ENCODE data around the gene TPR.

TPR gene

DNA sequence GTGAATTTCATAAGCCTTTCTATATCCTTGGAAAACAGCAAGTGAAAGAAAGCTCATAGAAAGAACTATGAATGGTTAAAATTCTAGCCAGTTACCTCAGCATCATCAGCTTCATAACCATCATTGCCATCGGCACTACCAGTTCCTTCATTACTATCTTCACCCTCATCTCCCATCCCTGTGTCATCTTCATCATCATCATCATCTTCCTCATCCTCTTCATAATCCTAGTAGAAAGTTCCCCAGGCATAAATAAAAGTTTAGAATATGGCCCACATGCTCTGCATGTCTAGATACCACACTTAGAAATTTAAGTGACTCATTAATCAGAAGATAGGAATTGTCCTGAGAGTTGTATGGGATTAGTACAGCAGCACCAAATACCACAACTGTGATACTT, 49.0 kb downstream of the TPR start:
- DNase-seq = no peak

DNA sequence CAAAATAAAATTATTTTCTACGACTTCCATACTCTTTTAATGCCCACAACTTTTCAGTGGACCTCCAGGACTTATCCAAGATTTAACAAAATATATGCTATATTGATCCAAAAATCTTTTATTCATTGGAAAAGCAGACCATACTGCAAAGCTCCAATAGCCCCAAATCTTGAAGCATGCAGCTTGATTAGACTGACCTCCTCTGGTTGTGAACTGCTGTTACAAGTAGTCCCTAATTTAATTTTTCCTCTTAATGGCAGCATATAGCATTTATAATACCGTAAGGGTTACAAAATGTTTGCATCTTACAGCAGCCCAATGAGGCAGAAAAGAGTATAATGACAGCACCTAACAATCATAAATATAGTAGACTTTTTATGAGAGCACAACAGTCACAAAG, 49.8 kb downstream of the TPR start:
- peak; percentile 5 for DNase-seq

DNA sequence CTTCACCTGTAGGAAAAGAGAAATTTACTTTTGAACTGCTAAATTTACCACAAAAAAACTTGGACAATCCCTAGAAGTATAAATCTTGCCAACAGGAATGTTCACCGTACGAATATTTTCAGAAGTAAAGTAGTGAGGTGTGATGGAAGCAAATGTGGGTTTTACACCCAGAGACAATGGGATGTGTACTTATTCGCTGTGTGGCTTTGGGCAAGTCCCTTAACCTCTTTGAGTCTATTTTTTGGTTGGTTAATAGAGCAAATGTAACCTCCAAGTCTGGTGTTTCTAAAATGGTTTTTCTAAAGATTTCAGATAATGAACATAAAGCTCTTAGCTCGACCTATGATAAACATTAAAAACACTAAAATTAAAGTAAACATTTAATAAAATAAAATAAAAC, 51.2 kb downstream of the TPR start:
- DNase-seq = no peak

DNA sequence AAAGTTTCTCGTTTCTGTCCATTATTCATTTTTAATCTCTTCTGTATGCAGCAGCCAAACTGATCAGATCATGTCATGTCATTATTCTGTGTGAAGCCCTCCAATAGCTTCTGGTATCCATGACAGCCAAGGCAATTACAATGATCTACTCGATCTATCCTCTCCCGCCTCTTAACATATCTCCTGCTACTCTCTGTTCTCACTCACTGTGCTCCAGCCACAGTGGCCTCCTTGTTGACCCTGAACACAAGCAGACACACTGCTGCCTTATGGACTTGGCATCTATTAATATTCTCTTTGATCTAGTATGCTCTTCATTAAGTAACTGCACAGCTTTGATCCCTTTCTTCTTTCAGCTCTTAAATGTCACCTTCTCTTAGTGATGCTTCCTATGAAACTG, 59.5 kb downstream of the TPR start:
- DNase-seq = no peak

DNA sequence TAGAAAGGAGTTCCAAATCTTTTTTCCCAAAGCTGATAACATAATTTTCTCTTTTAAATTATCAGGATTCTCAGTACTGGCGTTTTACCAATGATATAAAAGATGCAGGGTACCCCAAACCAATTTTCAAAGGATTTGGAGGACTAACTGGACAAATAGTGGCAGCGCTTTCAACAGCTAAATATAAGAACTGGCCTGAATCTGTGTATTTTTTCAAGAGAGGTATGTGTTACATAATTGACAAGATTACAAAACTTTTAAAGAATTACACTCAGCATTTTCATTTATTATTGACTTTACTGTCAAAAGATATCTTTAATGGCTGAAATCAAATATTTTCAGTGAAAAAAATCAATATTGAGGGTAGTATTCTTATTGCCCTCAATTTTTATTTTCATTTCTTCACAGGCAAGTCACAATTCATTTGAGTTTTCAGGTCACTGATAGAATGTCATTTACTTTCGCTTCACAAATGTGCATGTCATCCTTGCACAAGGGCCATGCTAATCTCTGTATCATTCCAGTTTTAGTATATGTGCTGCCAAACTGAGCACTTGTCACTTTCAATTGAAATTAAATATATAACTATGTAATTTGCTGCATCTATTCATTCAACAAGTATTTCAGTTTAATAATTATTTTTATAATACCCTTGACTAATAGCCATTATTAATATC, 63.5 kb downstream of the TPR start:
- no peak for DNase-seq

DNA sequence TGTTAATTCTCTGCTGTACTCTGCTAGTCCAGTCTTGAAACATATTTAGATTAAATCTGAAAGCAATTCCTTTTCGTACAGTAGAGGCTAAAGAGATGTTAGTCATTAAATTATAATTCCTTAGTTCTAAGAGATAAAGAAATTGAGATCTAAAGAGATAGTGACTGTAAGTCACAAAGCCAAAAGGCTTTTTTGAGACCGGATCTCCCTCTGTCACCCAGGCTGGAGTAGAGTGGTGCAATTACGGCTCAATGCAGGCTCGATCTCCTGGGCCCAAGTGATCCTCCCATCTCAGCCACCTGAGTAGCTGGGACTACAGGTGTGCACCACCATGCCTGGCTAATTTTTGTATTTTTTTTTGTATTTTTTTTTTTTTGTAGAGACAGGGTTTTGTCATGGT, 64.7 kb downstream of the TPR start:
- no peak for DNase-seq

DNA sequence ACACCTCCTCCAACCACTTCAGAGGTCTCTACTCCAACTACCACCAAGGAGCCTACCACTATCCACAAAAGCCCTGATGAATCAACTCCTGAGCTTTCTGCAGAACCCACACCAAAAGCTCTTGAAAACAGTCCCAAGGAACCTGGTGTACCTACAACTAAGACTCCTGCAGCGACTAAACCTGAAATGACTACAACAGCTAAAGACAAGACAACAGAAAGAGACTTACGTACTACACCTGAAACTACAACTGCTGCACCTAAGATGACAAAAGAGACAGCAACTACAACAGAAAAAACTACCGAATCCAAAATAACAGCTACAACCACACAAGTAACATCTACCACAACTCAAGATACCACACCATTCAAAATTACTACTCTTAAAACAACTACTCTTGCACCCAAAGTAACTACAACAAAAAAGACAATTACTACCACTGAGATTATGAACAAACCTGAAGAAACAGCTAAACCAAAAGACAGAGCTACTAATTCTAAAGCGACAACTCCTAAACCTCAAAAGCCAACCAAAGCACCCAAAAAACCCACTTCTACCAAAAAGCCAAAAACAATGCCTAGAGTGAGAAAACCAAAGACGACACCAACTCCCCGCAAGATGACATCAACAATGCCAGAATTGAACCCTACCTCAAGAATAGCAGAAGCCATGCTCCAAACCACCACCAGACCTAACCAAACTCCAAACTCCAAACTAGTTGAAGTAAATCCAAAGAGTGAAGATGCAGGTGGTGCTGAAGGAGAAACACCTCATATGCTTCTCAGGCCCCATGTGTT, 66.6 kb downstream of the TPR start:
- no peak for DNase-seq

DNA sequence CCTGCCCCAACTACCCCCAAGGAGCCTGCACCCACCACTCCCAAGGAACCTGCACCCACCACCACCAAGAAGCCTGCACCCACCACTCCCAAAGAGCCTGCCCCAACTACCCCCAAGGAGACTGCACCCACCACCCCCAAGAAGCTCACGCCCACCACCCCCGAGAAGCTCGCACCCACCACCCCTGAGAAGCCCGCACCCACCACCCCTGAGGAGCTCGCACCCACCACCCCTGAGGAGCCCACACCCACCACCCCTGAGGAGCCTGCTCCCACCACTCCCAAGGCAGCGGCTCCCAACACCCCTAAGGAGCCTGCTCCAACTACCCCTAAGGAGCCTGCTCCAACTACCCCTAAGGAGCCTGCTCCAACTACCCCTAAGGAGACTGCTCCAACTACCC, 67.6 kb downstream of the TPR start:
- DNase-seq = no peak

DNA sequence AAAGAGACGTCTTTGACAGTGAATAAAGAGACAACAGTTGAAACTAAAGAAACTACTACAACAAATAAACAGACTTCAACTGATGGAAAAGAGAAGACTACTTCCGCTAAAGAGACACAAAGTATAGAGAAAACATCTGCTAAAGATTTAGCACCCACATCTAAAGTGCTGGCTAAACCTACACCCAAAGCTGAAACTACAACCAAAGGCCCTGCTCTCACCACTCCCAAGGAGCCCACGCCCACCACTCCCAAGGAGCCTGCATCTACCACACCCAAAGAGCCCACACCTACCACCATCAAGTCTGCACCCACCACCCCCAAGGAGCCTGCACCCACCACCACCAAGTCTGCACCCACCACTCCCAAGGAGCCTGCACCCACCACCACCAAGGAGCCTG, 68.5 kb downstream of the TPR start:
- no peak for DNase-seq

DNA sequence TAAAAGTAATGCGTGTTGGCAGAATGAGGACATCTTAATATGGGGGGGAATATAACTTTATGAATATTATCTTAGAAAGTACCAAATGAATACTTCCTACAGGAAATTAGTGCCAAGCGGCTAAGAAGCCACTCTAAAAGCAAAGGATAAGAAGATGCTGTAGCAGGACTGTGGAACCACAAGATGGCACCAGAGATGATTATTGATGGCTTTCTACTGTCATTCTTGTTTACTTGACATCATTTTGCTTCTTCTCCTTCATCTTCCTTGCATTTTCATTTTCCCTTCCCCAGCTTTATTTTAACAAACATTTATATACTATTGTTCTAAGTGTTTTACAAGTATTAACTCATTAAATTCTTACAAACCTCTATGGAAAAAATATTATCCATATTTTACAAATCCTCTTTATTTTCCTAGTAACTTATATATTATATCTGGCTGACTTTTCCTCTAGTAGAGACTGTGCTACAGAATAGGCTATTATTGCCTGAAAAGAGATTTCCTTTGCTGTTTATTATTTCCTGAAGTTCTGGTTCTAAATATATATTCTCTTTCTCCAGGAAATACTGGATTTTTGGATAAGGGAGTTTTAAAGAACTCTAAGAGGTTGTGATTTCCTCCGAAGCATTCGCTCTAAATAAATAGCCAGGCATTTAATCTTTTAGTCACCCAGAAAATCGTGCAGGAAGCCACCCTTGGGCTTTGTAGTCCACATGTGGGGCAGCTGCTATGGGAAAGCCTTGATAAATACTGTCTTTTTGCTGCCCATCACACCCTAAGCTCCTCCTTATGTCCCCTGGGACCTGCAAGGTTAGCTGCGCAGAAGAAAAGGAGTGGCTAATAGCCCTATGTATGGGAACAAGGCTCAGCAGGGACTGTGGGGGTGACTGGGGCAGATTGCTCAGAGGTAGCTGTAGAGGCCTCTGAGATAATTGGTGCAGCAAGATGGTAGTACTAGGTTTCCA, 69.8 kb downstream of the TPR start:
- DNase-seq = peak; percentile 43

DNA sequence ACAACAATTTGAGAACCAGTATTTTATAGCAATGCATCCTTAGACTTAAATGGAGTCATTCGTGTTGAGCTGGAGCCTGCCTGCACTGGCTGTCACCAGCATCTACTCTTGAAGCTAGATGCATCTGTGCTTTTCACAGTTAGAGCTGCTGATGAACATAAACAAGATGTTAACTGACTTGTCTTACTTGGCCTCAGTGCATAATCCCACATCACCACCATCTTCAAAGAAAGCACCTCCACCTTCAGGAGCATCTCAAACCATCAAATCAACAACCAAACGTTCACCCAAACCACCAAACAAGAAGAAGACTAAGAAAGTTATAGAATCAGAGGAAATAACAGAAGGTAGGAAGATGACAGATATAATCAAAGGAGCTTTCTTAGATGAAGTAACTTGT, 71.1 kb downstream of the TPR start:
- no peak for DNase-seq

DNA sequence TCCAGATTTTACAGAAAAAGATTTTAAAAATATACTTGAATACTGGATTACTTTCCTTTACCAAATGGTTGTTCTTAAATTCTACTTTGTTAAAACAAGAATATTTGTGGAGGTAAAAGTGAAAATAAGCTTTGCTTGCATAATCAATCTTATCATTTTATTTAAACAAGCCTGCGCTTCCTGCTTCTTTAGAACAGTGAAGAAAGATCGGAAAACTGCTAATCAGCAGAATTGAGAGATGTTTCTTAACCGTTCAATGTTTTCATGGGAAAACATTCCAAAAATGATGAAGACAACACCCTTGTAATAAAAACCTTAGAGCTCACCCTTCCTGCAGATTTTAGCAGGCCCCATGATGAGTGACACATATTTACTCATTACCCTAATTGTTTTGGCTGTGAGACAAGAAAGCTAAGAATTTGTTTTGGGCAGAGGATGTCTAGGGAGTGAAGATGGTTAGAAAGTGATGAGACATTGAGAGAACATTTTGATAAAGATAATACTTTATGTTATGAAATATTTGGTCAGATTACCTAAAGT, 72.6 kb downstream of the TPR start:
- DNase-seq = no peak

DNA sequence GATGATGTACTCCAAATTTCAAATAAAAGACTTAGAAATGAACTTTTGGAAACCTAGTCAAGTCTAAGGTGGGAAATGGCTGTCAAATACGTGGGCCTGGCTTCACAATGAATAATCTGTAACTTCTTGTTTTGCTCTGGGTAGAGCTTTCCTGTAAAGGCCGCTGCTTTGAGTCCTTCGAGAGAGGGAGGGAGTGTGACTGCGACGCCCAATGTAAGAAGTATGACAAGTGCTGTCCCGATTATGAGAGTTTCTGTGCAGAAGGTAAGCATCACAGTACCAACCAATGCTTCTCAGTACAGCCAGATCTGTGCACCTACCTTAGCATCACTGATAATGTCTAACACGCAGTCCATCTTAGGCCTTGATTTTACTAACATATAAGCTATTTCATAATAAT, 73.6 kb downstream of the TPR start:
- no peak for DNase-seq

DNA sequence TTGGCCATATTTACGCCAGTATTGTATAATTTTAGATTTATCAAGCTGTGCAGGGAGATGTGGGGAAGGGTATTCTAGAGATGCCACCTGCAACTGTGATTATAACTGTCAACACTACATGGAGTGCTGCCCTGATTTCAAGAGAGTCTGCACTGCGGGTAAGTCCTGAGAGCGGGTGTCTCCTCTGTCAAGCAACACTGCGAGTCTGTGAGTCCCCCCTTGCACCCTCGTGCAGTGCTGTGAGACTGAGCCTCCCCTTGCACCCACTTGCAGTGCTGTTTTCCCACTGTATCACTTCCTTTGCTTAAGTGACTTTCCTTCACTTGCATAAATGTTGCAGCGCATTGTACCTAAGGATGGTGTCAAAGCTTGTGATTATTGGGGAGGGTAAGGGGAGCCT, 75.0 kb downstream of the TPR start:
- no peak for DNase-seq

DNA sequence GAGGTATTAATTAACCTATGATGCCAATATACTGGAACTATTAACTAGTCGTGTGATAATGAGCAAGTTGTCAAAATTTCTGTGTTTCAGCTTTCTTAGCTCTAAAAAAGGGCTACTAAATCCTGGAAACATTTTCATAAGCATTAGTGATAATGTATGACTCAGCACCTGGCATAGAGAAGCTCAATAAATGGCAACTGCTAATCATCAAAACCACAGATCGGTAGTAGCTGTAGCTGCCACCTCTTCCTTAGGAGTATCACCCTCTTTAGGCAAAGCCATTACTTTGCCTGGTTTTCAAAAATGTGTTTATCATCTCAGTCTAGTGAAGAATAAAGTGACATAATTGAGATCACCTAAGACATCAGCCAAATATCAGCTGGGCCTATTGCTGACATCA, 75.5 kb downstream of the TPR start:
- DNase-seq = no peak

DNA sequence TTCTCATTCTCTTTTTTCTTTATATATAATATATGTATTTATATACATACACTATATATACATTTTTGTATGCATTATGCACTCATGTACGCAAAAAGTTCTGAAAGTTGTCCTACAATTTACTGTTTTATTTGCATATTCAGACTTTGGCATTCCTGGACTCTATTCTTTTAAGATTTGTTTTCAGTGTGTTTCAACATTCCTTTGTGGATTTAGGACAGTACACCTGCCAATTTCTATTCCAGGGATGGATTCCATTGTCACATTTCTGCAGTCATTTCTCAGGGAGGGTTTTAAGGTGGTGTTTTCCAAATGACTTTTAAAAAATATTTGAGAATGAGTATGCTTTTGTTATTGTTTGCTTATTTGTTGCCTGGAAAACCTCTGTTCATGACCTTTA, 76.2 kb downstream of the TPR start:
- DNase-seq = no peak

DNA sequence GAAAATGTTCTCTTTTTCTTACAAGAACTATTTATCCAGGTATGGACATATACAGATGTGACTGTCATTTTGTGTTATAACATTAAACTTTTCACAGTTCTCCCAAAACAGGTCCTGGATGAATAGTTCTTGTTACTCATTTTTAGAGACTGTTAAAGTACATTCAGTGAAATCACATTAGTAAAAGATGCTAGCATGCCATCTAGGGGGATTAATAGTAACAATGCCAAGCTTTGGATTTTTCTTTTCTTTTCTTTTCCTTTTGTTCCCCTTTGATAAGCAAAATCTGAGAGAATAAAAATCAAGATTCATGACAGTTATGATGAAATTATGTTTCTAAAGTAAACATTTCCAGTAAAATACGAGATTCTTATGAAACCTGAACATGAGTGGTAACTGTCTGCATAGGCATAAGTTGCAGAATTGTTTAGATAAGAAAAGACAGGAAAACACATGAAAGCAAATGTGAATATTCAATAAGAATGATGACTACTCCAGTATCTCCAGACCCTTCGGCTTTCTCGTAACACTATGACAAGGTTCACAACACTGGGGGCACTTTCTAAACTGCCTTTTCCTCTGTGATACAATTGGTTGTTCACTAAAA, 77.5 kb downstream of the TPR start:
- DNase-seq = no peak

DNA sequence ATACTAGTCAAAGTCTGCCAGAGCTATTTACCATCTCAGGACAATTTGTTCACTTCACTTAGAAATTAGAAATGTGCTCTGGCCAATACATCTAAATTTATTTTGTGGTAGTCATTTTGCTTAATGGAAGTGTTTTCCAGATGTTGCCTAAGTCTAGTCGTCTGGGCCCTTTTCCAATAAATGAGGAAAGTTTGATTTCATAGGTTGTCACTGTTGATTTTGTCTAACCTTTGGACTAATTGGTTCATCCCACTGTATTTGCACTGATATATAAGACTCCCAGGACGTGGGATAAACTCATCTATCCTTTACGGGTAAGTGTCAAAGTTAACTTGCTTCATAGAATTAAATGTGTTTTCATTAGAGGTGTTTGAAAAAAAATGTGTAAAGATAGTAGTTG, 79.1 kb downstream of the TPR start, which contains the start of gene PRG4:
PRG4 (plus strand) TSS at position 300 of the 400 bp plus-strand sequence.
- DNase-seq = no peak

DNA sequence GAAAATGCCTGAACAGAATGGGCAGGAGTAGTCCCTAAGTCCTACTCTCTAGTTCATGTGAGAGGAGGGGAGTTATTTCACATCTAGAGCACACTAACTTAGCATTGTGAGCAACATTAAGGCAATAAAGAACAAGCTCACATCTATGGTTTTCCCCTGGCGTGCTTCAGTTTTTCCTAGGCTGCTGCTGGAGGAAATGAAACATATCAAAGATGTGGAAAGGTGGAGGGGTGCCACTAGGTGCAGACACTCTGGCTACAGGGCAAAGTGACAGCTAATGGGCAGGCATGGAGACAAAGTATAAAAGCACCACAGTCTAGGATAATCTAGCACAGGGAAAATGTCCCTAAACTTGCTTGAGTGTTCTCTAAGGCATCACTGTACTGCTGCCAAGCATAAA, 82.2 kb downstream of the TPR start:
- no peak for DNase-seq

DNA sequence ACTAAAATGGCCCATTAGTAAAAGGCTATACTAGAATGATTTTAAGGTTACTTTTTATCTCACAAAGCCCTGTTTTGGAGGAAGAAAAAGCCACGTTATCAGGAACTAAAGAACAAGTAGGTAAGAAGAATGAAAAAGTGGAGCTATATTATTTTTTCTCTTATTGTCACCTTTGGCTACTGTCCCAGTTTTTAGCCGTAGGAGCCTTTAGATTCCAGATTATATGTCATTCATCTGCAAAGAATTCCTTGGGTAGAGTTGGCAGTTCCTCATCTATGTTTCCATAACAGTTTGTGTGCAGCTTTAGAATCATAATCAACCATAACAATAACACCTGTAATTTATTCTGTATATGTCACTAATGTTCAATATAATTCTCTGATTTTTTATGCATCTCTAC, 83.8 kb downstream of the TPR start:
- no peak for DNase-seq

DNA sequence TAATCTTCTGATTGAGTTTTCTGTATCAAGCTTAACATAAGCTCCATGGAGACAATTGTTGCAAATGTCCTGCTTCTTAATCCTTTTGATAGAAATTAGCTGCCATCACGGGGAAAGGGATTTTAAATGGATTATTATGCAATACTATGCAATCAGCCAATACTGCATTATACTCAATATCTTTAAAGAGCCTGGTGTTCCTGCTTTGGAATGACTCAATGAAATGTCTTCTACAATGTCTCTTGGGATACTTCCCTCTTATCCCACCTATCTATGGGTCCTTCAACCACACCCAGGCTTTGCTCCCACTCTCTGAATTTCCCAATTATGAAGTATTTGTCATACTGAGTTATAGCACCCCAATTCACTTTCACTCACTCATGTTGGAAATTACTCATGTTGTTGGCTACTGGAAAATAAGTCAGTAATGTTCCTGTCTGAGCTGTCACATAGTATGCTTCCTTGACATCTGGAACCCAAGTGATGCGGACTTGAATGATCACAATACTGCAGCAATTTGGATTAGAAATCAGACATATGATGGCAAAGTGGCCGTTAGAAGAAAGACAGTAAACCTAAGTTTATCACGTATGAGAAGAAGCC, 85.0 kb downstream of the TPR start:
- no peak for DNase-seq

DNA sequence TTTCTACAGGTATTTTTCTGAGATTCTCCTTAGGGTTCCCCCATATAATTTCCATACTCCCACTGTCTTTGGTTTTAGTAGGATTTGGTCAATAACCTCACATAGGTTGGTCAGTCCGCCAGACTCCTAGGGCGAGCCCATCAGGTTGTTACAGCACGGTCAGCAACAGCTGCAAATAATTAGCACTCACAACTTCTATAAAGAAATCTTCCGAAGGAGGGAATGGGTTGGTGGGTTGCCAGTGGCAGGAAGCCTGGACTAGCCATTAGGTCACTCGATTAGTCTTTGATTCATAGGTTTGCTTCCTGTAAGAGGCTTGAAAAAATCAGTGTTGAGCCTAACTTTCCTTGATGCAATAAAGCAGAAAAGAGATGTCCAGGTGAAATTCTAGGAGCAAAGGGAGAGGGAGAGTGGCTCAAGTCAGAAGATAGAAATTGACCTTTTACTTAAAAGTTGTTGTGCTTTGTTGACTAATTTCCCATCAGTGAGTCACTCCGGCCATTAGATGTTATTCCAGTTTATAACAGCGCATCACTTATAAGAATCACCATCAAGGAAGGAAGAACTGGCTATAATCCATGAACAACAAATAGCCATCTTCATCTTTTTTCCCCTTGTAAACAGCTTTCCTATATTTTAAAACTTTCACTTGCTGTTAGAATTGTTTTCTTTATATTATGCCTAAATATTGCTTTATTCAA, 88.3 kb downstream of the TPR start:
- DNase-seq = no peak

All from NCI-H1694 (cell line).